ENCODE results near the gene TUT1. TPM values are rescaled to one million over a fixed set of nuclear protein-coding genes. Genes with fewer than 3 reads are reported as not detected.

TUT1 gene
- total RNA-seq, 2 donors from 2014 or later = 32.8 to 36.8 TPM

DNA sequence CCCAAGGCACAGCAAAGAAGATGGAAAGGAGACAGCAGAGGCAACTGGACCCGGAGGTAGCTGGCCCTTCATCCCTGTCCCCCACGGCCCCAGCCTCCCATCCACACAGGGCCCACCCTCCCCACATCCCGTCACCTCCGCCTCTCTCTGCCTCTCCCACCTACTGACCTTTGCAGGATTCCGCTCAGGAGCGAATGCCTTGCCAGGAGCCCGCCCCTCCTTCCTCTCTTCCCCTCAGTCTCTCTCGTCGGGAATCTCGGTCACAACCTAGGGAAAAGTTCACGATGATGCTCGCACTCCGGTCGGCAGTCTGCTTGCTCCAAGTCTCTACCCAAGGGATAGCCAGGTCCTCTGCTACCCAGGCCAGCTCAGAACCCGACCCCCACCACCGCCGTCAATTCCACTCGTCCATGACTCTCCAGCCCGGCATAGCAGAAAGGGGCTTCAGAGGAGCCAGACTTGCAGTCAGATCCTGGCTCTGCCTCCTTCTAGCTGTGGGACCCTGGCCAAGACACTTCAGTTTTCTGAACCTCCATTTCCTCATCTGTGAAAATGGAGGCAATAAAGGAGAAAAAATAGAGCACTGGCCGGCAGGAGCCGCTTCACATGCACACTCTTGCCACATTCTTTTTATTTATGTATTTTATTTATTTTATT, 54.9 kb downstream of the TUT1 start:
- peaks cover 5 to 7% of the 10 kb centered on the region in 2 donors for H3K36me3 Mint-ChIP-seq (ENCODE audit: insufficient read depth in 2 of 2)
- H3K4me1 Mint-ChIP-seq (ENCODE audit: low read depth) = peaks cover 26% of the 10 kb centered on the region
- H3K4me3 Mint-ChIP-seq = no peak overlapping the region
- H3K27me3 Mint-ChIP-seq (ENCODE audit: low read depth) = no peaks in the 10 kb centered on the region
- no peak overlapping the region for H3K27ac Mint-ChIP-seq
- DNase-seq (no peak), ATAC-seq (replicated peaks in 1 of 2) (no peak)
- no peaks in the 10 kb centered on the region for H3K9me3 Mint-ChIP-seq

- ATAC-seq (replicated peaks in 1 of 2) (no peak), DNase-seq (no peak)
- Mint-ChIP-seq H3K27me3 (ENCODE audit: low read depth) (no peaks in the 10 kb centered on the region), H3K9me3 (no peaks in the 10 kb centered on the region), H3K4me3 (no peak overlapping the region), H3K36me3 (ENCODE audit: insufficient read depth in 2 of 2) (peaks cover 5 to 7% of the 10 kb centered on the region in 2 donors), H3K4me1 (ENCODE audit: low read depth) (peaks cover 20% of the 10 kb centered on the region), H3K27ac (no peak overlapping the region)
Measured at GRCh38 chr11:62535802-62536201, 55.5 kb downstream of the TUT1 start.

DNA sequence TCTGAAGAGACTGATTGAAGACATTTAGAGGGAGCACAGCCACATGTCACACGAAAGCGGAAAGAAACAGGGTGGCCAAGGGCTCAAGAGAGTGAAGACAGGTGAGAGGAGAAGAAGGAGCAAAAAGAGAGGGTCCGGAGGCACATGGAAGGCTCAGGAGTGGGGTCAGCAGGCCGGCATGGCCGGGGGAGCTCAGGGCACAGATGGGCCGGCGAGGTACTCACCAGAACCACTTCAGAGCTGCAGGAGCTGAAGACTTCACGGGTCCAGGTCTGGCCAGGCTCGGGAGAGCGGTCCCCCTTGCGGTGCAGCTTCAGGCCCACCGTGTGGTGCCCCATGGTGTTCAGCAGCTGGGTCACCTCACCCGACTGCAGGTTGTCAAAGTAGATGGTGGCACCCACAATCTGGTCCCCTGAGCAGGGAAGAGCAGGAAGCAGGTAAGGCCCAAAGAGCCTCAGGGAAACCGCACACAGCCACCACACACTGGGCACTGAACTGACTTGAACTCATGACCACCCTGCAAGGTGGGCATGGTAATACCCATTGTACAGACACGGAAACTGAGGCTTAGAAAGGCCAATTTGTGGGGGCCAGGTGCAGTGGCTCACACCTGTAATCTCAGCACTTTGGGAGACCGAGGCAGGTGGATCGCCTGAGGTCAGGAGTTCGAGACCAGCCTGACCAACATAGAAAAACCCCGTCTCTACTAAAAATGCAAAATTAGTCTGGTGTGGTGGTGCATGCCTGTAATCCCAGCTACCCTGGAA, 56.4 kb downstream of the TUT1 start:
- Mint-ChIP-seq H3K4me1 (ENCODE audit: low read depth) (peaks cover 14% of the 10 kb centered on the region), H3K4me3 (no peak overlapping the region), H3K36me3 (ENCODE audit: insufficient read depth in 2 of 2) (peaks cover 5 to 7% of the 10 kb centered on the region in 2 donors)

GRCh38 chr11:62532096-62532495, 59.2 kb downstream of the TUT1 start:
- peaks cover 5 to 7% of the 10 kb centered on the region in 2 donors for H3K36me3 Mint-ChIP-seq (ENCODE audit: insufficient read depth in 2 of 2)
- H3K9me3 Mint-ChIP-seq = no peaks in the 10 kb centered on the region
- H3K4me3 Mint-ChIP-seq = no peak overlapping the region
- ATAC-seq (replicated peaks in 1 of 2) (no peak), DNase-seq (no peak)
- no peaks in the 10 kb centered on the region for H3K27me3 Mint-ChIP-seq (ENCODE audit: low read depth)
- peak overlapping the region; percentile 24 for H3K27ac Mint-ChIP-seq
- no peaks in the 10 kb centered on the region for H3K4me1 Mint-ChIP-seq (ENCODE audit: low read depth)

More for the DNA sequence above, 56.4 kb downstream of the TUT1 start:
- no peaks in the 10 kb centered on the region for H3K27me3 Mint-ChIP-seq (ENCODE audit: low read depth)
- H3K27ac Mint-ChIP-seq = peak overlapping the region; percentile 25
- no peak for DNase-seq
- H3K9me3 Mint-ChIP-seq = no peaks in the 10 kb centered on the region
- no peak for ATAC-seq (replicated peaks in 1 of 2)

Other genes with a start within 250 kb of the TUT1 start
- gene SCGB1A1, start 172.5 kb downstream of the TUT1 start, total RNA-seq = not detected
- 100 to 1,000 TPM in 1 of 2 donors, 10 to 100 TPM in 1; 80.3 to 131 TPM for gene AHNAK, start 44.7 kb downstream of the TUT1 start, total RNA-seq
- gene EEF1G, start 17.6 kb downstream of the TUT1 start, total RNA-seq = 1,000 to 10,000 TPM; 2,565 to 2,667 TPM
- gene MTA2, start 10.3 kb upstream of the TUT1 start, total RNA-seq = 100 to 1,000 TPM; 173 to 241 TPM
- gene EML3, start 21.3 kb upstream of the TUT1 start, total RNA-seq = 100 to 1,000 TPM; 132 to 148 TPM
- gene ROM1, start 21.7 kb upstream of the TUT1 start, total RNA-seq = 1 to 10 TPM; 5.1 to 6.7 TPM
- gene B3GAT3, start 30.5 kb upstream of the TUT1 start, total RNA-seq = 10 to 100 TPM; 72.2 to 79.9 TPM
- 100 to 1,000 TPM; 310 to 312 TPM for gene GANAB, start 55.1 kb upstream of the TUT1 start, total RNA-seq
- gene INTS5, start 61.8 kb upstream of the TUT1 start, total RNA-seq = 10 to 100 TPM; 25.0 to 26.1 TPM
- gene C11orf98, start 73.7 kb upstream of the TUT1 start, total RNA-seq = 10 to 100 TPM; 59.2 to 62.1 TPM
- gene CSKMT, start 73.8 kb upstream of the TUT1 start, total RNA-seq = 10 to 100 TPM; 35.2 to 46.0 TPM
- gene UQCC3, start 80.2 kb upstream of the TUT1 start, total RNA-seq = 1 to 10 TPM; 5.6 to 7.1 TPM
- 10 to 100 TPM in 1 of 2 donors, 1 to 10 TPM in 1; 9.9 to 13.0 TPM for gene LBHD1, start 80.7 kb upstream of the TUT1 start, total RNA-seq
- gene UBXN1, start 87.5 kb upstream of the TUT1 start, total RNA-seq = 100 to 1,000 TPM; 154 to 163 TPM
- under 1 TPM; 0.12 to 0.38 TPM for gene LRRN4CL, start 98.0 kb upstream of the TUT1 start, total RNA-seq
- 10 to 100 TPM; 38.4 to 40.7 TPM for gene BSCL2, start 115.9 kb upstream of the TUT1 start, total RNA-seq
- gene GNG3, start 116.2 kb upstream of the TUT1 start, total RNA-seq = not detected
- 10 to 100 TPM; 56.7 to 66.8 TPM for gene HNRNPUL2, start 135.9 kb upstream of the TUT1 start, total RNA-seq
- gene TTC9C, start 137.0 kb upstream of the TUT1 start, total RNA-seq = 10 to 100 TPM; 67.3 to 68.9 TPM
- 10 to 100 TPM; 12.2 to 12.4 TPM for gene ZBTB3, start 162.6 kb upstream of the TUT1 start, total RNA-seq
- 100 to 1,000 TPM; 105 to 107 TPM for gene POLR2G, start 170.1 kb upstream of the TUT1 start, total RNA-seq
- gene TAF6L, start 179.9 kb upstream of the TUT1 start, total RNA-seq = 10 to 100 TPM; 13.6 to 15.5 TPM
- gene TMEM179B, start 195.9 kb upstream of the TUT1 start, total RNA-seq = 10 to 100 TPM; 18.8 to 23.1 TPM
- 10 to 100 TPM in 1 of 2 donors, 1 to 10 TPM in 1; 8.4 to 10.8 TPM for gene TMEM223, start 200.5 kb upstream of the TUT1 start, total RNA-seq
- 100 to 1,000 TPM; 117 to 131 TPM for gene NXF1, start 213.9 kb upstream of the TUT1 start, total RNA-seq
- 10 to 100 TPM; 53.9 to 70.1 TPM for gene STX5, start 240.5 kb upstream of the TUT1 start, total RNA-seq
- gene TEX54, start 241.3 kb upstream of the TUT1 start, total RNA-seq = 1 to 10 TPM in 1 of 2 donors, under 1 TPM in 1; 0.77 to 1.5 TPM
- gene WDR74, start 248.1 kb upstream of the TUT1 start, total RNA-seq = 100 to 1,000 TPM; 101 to 104 TPM